ENCODE data around the gene KRTAP6-1.

GRCh38 chr21:30638686-30639085, 25.0 kb upstream of the KRTAP6-1 start:
- no peak for TF ChIP-seq ZFP30 (CRISPR knock-in tag; IDR thresholded peaks at IDR 0.05)
- TF ChIP-seq PATZ1 (CRISPR knock-in tag; IDR thresholded peaks at IDR 0.05; ENCODE audit: borderline replicate concordance), result no peak
- TF ChIP-seq ISL1 (CRISPR knock-in tag; IDR thresholded peaks at IDR 0.05), result no peak
- TF ChIP-seq TOX (CRISPR knock-in tag; IDR thresholded peaks at IDR 0.05; ENCODE audit: borderline replicate concordance), result no peak
- TF ChIP-seq SNAI2 (CRISPR knock-in tag; IDR thresholded peaks at IDR 0.05), result no peak
- no peak for TF ChIP-seq GLIS3 (CRISPR knock-in tag; IDR thresholded peaks at IDR 0.05)
- no peak for TF ChIP-seq RARB (CRISPR knock-in tag; IDR thresholded peaks at IDR 0.05)
